Duodenal mucosa (tissue), 2 donors: ENCODE measurements around the gene DDX18.
A peak's percentile ranks its signal among the peaks of the same experiment; 100 is the strongest.

Source experiments
- H3K27ac ChIP-seq: one replicate; pipeline ENCODE4 v1.7.0; 2013; ENCODE audit warnings: low read depth, low read length
- H3K27me3 ChIP-seq, 2 donors: one replicate each; pipeline ENCODE4 v1.7.0; 2013; ENCODE audit warnings: low read length in 2 of 2, control low read depth in 1 of 2; ENCODE audit not compliant: insufficient read depth in 2 of 2, control insufficient read depth in 1 of 2
- H3K36me3 ChIP-seq, 2 donors: one replicate each; pipeline ENCODE4 v1.7.0; 2013; ENCODE audit warnings: low read length in 2 of 2, control low read depth in 1 of 2; ENCODE audit not compliant: insufficient read depth in 2 of 2, control insufficient read depth in 1 of 2
- H3K4me1 ChIP-seq, 2 donors: one replicate each; pipeline ENCODE4 v1.7.0; 2013; ENCODE audit warnings: low read length in 2 of 2, control low read depth in 1 of 2; ENCODE audit not compliant: insufficient read depth in 2 of 2, control insufficient read depth in 1 of 2
- H3K4me3 ChIP-seq, 2 donors: one replicate each; pipeline ENCODE4 v1.7.0; 2013; ENCODE audit warnings: low read length in 2 of 2, low read depth in 1 of 2
- H3K9ac ChIP-seq, 2 donors: one replicate each; pipeline ENCODE4 v1.7.0; 2013; ENCODE audit warnings: low read length in 2 of 2, low read depth in 1 of 2
- H3K9me3 ChIP-seq, 2 donors: one replicate each; pipeline ENCODE4 v1.7.0; 2013; ENCODE audit warnings: low read length in 2 of 2, control low read depth in 1 of 2; ENCODE audit not compliant: control insufficient read depth in 1 of 2

DDX18 gene

DNA sequence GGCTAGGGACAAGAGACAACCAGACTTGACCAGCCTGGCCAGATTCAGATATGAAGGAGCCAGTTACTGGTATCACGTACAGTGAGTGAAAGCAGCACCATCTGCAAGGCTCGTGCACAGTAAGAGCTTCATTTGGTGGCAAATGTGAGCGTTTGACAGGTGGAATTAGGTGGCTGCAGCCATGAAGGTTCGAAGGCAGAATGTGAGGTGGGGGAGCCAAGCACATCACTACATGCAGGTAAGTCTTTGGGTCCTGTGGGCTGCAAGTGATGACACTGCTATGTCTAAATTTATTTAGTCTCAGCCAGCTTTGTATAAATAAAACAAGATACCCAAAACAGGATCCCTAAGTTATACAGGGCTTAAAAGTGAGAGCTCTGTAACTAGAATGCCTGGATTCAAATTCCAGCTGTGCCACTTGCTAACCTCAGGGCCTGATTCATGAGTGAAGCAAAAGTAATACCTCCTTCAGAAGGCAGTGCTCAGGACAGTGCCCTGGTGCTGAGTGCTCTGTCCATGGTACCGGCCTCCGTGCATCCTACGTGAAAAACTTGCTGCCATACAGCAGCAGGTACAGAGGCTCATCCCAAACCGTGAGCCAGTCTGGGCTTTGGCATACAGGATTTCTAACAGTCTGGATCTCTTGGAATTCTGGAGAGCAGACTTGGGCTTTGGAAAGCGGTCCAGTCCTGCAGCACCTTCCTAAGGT is 18.6 kb downstream of the DDX18 start:
- Histone ChIP-seq H3K36me3 (peaks cover 36 to 59% of the 10 kb centered on the region in 2 donors), H3K27ac (no peak overlapping the region)

DNA sequence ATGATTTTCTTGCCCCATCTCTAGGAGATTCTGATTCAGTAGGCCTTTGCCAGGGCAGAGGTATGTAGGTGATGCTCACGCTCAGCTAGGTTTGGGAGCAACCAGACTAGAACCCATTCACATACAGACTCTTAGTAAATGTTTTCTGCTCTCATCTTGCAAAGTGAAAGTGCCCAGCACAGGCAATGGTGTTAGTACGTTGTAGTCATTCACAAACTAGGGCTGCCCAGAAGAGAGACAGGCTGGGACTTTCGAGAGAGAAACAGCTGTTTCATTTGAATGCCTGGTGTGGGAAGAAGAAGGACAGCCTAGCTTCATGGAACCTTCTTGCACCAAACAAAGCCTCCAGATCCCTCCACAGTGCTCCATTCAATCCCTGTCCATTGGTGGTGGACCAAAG is 19.4 kb downstream of the DDX18 start:
- H3K27me3 ChIP-seq = no peaks in the 10 kb centered on the region
- peaks cover 28 to 50% of the 10 kb centered on the region in 2 donors for H3K36me3 ChIP-seq
- no peak overlapping the region for H3K27ac ChIP-seq
- no peak overlapping the region for H3K9ac ChIP-seq
- H3K4me3 ChIP-seq = no peak overlapping the region
- H3K9me3 ChIP-seq = no peaks in the 10 kb centered on the region
- peaks cover 0 to 9% of the 10 kb centered on the region in 2 donors for H3K4me1 ChIP-seq

More for the DNA sequence above, 18.6 kb downstream of the DDX18 start:
- Histone ChIP-seq H3K4me1 (peaks cover 0 to 9% of the 10 kb centered on the region in 2 donors), H3K9me3 (no peaks in the 10 kb centered on the region), H3K9ac (no peak overlapping the region), H3K27me3 (no peaks in the 10 kb centered on the region), H3K4me3 (no peak overlapping the region)

DNA sequence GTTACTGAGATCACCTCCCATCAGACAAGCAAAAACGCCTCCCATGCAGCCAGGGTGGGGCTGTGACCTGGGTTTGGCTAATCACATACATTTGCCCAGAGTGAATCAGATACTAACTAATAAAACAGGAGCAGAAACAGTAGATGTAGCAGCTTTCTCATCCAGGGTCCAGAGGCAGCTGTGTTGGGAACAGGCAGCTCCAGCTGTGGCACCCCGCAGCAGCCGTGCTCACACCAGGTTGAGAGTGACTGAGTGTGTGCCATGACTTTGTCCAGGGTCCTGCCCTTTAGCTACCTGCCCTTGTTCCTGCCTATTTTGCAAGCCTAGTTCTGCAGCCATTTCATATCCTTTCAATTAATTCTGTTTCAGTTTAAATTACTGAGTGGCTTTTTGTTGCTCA is 20.5 kb downstream of the DDX18 start:
- no peak overlapping the region for H3K4me3 ChIP-seq
- H3K9me3 ChIP-seq = no peaks in the 10 kb centered on the region
- peaks cover 0 to 9% of the 10 kb centered on the region in 2 donors for H3K4me1 ChIP-seq
- no peak overlapping the region for H3K9ac ChIP-seq
- H3K36me3 ChIP-seq = peaks cover 19 to 40% of the 10 kb centered on the region in 2 donors
- H3K27ac ChIP-seq = no peak overlapping the region
- H3K27me3 ChIP-seq = no peaks in the 10 kb centered on the region

DNA sequence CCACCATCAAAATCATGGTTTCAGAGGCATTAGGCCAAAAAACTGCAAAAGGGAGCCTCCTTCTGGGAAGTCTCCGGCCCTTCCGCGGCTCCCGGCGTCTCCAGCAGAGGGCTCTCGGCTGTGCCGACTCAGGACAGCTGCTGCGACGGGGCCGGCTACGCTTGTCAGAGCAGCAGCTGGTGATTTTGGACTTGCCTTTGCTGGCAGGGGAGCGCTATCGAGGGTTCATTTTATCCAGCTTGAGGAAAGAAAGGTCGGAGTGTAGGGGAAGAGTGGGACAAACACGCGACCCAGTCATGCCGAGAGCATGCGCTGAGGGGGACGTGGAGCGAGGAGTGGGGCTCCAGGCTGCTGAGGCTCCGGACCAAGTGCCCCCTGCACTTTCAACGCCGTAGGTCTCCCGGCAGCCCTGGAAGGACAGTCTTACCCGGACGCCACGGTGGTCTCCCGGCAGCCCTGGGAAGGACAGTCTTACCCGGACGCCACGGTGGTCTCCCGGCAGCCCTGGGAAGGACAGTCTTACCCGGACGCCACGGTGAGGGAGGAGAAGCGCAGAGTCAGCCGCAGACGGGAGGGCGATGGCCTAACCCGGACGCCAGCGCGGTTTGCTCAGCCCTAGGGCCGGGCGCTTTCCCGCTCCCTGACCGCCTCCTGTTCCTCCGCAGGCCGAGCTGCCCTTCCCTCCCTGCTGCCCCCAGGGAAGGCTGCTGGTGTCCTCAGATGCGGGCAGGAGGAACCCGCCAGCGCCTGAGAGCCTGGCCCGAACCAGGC is 21.7 kb downstream of the DDX18 start:
- peaks cover 14 to 28% of the 10 kb centered on the region in 2 donors for H3K36me3 ChIP-seq
- no peaks in the 10 kb centered on the region for H3K9me3 ChIP-seq
- peak overlapping the region; percentile 58 to 71 for H3K4me3 ChIP-seq
- H3K27me3 ChIP-seq = no peaks in the 10 kb centered on the region
- H3K9ac ChIP-seq = peak overlapping the region in 1 of 2 donors; percentile 51
- peaks cover 0 to 9% of the 10 kb centered on the region in 2 donors for H3K4me1 ChIP-seq
- no peak overlapping the region for H3K27ac ChIP-seq

DNA sequence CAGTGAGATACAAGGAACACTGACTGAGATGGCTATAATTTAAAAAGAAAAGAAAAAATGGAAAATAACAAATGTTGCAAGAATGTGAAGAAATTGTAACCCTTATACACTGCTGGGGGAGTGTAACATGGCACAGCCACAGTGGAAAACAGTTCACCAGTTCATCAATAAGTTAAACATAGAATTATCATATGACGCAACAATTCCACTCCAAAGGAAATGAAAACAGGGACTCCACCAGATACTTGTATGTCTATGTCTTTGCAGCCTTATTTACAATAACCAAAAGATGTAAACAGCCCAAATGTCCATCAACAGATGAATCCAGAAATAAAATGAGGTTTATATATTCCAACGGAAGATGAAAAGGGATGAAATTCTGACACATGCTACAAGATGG is 30.8 kb downstream of the DDX18 start:
- Histone ChIP-seq H3K9me3 (no peaks in the 10 kb centered on the region), H3K36me3 (no peaks in the 10 kb centered on the region), H3K4me3 (no peak overlapping the region), H3K4me1 (peaks cover 0 to 2% of the 10 kb centered on the region in 2 donors), H3K9ac (no peak overlapping the region), H3K27me3 (peaks cover 0 to 3% of the 10 kb centered on the region in 2 donors), H3K27ac (no peak overlapping the region)

DNA sequence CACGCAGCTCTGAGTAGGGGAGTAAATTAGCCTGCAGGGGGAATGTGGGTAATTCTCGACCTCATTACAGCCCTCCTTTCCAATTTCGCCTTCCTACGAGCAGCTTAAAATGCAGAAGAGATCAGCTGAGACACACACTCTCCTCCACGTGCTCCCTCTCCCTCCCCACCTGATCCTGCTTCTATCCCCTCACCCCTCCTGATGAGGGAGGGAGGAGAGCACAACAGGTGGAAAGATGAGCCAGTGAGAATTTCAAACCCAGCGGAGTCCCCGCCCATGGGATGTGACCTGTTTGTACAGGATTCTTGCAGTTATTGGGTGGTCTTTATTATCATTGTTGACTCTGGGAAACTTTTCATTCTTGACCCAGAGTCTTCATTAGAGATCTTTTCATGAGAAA is 35.5 kb downstream of the DDX18 start:
- no peak overlapping the region for H3K9ac ChIP-seq
- H3K4me3 ChIP-seq = no peak overlapping the region
- peaks cover 6 to 7% of the 10 kb centered on the region in 2 donors for H3K27me3 ChIP-seq
- H3K27ac ChIP-seq = no peak overlapping the region
- peaks cover 0 to 4% of the 10 kb centered on the region in 2 donors for H3K4me1 ChIP-seq
- no peaks in the 10 kb centered on the region for H3K9me3 ChIP-seq
- no peaks in the 10 kb centered on the region for H3K36me3 ChIP-seq

DNA sequence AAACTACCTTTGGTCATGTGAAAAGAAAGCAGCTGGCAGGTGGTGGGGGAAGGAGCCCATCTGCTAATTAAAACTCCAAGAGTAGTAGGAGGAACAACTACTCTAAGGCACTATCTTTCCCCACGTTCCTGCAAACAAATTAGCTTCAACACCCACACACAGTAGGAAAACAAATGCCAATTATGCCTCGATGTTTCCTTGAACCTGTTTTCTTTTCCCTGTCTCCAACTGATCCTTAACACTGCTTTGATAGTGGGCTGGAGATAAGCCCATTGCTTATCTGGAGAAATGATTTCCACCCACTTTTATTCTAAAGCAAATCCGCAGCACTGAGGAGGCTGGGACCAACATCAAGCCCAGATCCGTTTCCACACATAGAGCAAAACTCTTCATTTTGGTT is 36.0 kb downstream of the DDX18 start:
- no peak overlapping the region for H3K27ac ChIP-seq
- no peak overlapping the region for H3K9ac ChIP-seq
- H3K9me3 ChIP-seq = no peaks in the 10 kb centered on the region
- no peaks in the 10 kb centered on the region for H3K36me3 ChIP-seq
- H3K4me3 ChIP-seq = no peak overlapping the region
- H3K27me3 ChIP-seq = peaks cover 6 to 7% of the 10 kb centered on the region in 2 donors
- H3K4me1 ChIP-seq = peaks cover 0 to 4% of the 10 kb centered on the region in 2 donors

DNA sequence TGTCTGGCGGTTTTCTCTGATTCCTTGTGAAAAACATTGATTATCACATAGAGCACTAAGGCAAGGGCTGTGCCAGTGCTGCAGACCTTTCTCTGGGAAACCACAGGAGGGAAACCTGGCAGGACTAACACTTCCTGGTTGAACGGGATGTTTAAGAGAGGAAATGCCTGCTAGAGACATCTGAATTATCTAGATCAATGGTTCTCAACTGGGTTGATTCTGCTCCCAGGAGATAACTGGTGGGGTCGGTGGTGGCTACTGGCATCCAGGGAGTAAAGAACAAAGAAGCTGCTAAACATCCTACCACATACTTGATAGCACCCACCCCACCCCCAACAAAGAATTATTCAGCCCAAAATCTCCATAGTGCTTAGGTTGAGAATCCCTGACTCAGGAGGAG is 37.5 kb downstream of the DDX18 start:
- H3K4me3 ChIP-seq = no peak overlapping the region
- H3K9ac ChIP-seq = no peak overlapping the region
- H3K9me3 ChIP-seq = no peaks in the 10 kb centered on the region
- no peaks in the 10 kb centered on the region for H3K36me3 ChIP-seq
- H3K27me3 ChIP-seq = peaks cover 6 to 7% of the 10 kb centered on the region in 2 donors
- no peak overlapping the region for H3K27ac ChIP-seq
- peaks cover 0 to 4% of the 10 kb centered on the region in 2 donors for H3K4me1 ChIP-seq

DNA sequence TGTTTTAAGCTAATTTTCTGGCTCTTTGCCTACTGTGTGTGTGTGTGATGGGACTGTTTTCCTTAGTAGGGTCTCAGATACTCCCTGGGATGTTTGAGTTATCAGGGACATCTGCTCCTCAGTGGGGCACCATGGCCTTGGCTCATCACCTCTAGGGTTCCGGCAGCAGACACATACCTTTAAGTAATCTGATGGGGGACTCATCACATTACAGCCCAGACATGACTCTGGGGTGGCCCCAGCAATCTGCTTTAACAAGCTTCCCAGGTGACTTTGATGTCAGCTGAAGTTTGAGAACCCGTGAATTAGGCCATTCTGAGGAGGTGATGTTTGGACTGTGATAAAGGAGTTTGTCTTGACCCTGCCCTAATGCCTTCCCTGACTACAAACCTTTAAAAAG is 38.8 kb downstream of the DDX18 start:
- H3K9ac ChIP-seq = no peak overlapping the region
- H3K27ac ChIP-seq = no peak overlapping the region
- H3K36me3 ChIP-seq = no peaks in the 10 kb centered on the region
- H3K9me3 ChIP-seq = no peaks in the 10 kb centered on the region
- peaks cover 0 to 4% of the 10 kb centered on the region in 2 donors for H3K4me1 ChIP-seq
- H3K27me3 ChIP-seq = peaks cover 6 to 7% of the 10 kb centered on the region in 2 donors
- H3K4me3 ChIP-seq = no peak overlapping the region

DNA sequence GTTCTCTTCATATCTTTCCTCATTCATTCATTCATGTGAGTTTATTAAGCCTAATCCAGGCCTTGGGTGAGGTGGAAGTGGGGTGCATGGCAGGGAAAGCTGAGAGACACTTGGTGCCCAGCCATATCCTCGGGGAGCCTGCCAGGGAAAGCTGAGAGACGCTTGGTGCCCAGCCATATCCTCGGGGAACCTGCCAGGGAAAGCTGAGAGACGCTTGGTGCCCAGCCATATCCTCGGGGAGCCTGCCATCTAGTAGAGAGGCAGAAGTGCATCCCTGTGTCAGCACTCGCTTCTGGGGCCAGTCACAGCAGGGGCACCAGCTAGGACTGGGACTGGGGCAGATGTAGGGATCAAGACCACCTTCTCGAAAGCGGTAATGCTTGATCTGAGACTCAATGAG is 39.4 kb downstream of the DDX18 start:
- no peaks in the 10 kb centered on the region for H3K9me3 ChIP-seq
- H3K4me3 ChIP-seq = no peak overlapping the region
- H3K4me1 ChIP-seq = peaks cover 0 to 4% of the 10 kb centered on the region in 2 donors
- peaks cover 6 to 7% of the 10 kb centered on the region in 2 donors for H3K27me3 ChIP-seq
- no peak overlapping the region for H3K27ac ChIP-seq
- H3K9ac ChIP-seq = no peak overlapping the region
- H3K36me3 ChIP-seq = no peaks in the 10 kb centered on the region
